ENCODE results near the gene LRIG2. TPM values are rescaled to one million over a fixed set of nuclear protein-coding genes. Genes with fewer than 3 reads are reported as not detected.

The LRIG2 gene
- total RNA-seq, 1 experiment from 2014 or later: 14.8 TPM

- no TSS peak for BruUV-seq (replicated peaks)
- CTCF ChIA-PET: no interaction called here
- no peak overlapping the region for H3K27ac ChIP-seq (ENCODE audit: low read depth, low read length, poor library complexity, severe bottlenecking)
- H3K4me3 ChIP-seq (ENCODE audit: low read depth, low read length, poor library complexity, severe bottlenecking): no peak overlapping the region
- no peaks in the 10 kb centered on the region for H3K27me3 ChIP-seq (replicated peaks; ENCODE audit: insufficient read depth, low read depth, low read length, poor library complexity)
- POLR2A ChIA-PET (ENCODE audit: low non-redundant PET): no interaction called here
- TF ChIP-seq EZH2 (IDR thresholded peaks at IDR 0.05; ENCODE audit: borderline replicate concordance, low read depth, low read length, poor library complexity, severe bottlenecking): no peak
- TF ChIP-seq CTCF (conservative IDR thresholded peaks at IDR 0.05; ENCODE audit: low read depth, low read length): no peak
- H3K36me3 ChIP-seq (ENCODE audit: insufficient read depth, low read length, poor library complexity, severe bottlenecking): no peaks in the 10 kb centered on the region
- H3K9me3 ChIP-seq (ENCODE audit: low read depth, low read length, poor library complexity, severe bottlenecking): no peaks in the 10 kb centered on the region
- H3K4me1 ChIP-seq (ENCODE audit: insufficient read depth, low read length, poor library complexity, severe bottlenecking): peaks cover 26% of the 10 kb centered on the region
- intact Hi-C loops (cut with micrococcal nuclease; ENCODE audit: unreplicated experiment): no loop called here
- no peak for DNase-seq (ENCODE audit: low spot score)
Observed at GRCh38 chr1:113138778-113139177, 65.8 kb downstream of the LRIG2 start.

GRCh38 chr1:113140176-113140575, 67.2 kb downstream of the LRIG2 start:
- ChIA-PET CTCF (interaction anchor here (1.1 to 2.1 kb wide), 2 partner anchors 38 to 313 kb away, joined by 3 to 6 read pairs; no protein-coding TSS in a partner anchor), POLR2A (ENCODE audit: low non-redundant PET) (no interaction called here)
- Histone ChIP-seq H3K4me1 (ENCODE audit: insufficient read depth, low read length, poor library complexity, severe bottlenecking) (peaks cover 26% of the 10 kb centered on the region), H3K36me3 (ENCODE audit: insufficient read depth, low read length, poor library complexity, severe bottlenecking) (no peaks in the 10 kb centered on the region), H3K9me3 (ENCODE audit: low read depth, low read length, poor library complexity, severe bottlenecking) (no peaks in the 10 kb centered on the region), H3K4me3 (ENCODE audit: low read depth, low read length, poor library complexity, severe bottlenecking) (no peak overlapping the region), H3K27me3 (replicated peaks; ENCODE audit: insufficient read depth, low read depth, low read length, poor library complexity) (no peaks in the 10 kb centered on the region), H3K27ac (ENCODE audit: low read depth, low read length, poor library complexity, severe bottlenecking) (no peak overlapping the region)
- DNase-seq (ENCODE audit: low spot score): no peak
- intact Hi-C loops (cut with micrococcal nuclease; ENCODE audit: unreplicated experiment): loop anchor here (1.0 to 2.0 kb wide), 2 partner anchors 313 to 538 kb away; no protein-coding TSS in a partner anchor
- TF ChIP-seq CTCF (conservative IDR thresholded peaks at IDR 0.05; ENCODE audit: low read depth, low read length): no peak
- TF ChIP-seq EZH2 (IDR thresholded peaks at IDR 0.05; ENCODE audit: borderline replicate concordance, low read depth, low read length, poor library complexity, severe bottlenecking): no peak
- BruUV-seq (replicated peaks): no TSS peak

GRCh38 chr1:113140588-113141446, 67.8 kb downstream of the LRIG2 start:
- ChIA-PET CTCF (interaction anchor here (1.1 to 2.1 kb wide), 2 partner anchors 37 to 312 kb away, joined by 3 to 6 read pairs; no protein-coding TSS in a partner anchor), POLR2A (ENCODE audit: low non-redundant PET) (interaction anchor here (0.5 kb wide), 1 partner anchor 788 kb away, joined by 3 read pairs; the partner anchor contains the start of gene HIPK1)
- H3K4me1 ChIP-seq (ENCODE audit: insufficient read depth, low read length, poor library complexity, severe bottlenecking): peaks cover 26% of the 10 kb centered on the region
- no TSS peak for BruUV-seq (replicated peaks)
- no peaks in the 10 kb centered on the region for H3K9me3 ChIP-seq (ENCODE audit: low read depth, low read length, poor library complexity, severe bottlenecking)
- TF ChIP-seq CTCF (conservative IDR thresholded peaks at IDR 0.05; ENCODE audit: low read depth, low read length) (peak; percentile 94), EZH2 (IDR thresholded peaks at IDR 0.05; ENCODE audit: borderline replicate concordance, low read depth, low read length, poor library complexity, severe bottlenecking) (no peak)
- peak overlapping the region; percentile 19 for H3K27ac ChIP-seq (ENCODE audit: low read depth, low read length, poor library complexity, severe bottlenecking)
- no peak overlapping the region for H3K4me3 ChIP-seq (ENCODE audit: low read depth, low read length, poor library complexity, severe bottlenecking)
- DNase-seq (ENCODE audit: low spot score): peak; percentile 79
- H3K27me3 ChIP-seq (replicated peaks; ENCODE audit: insufficient read depth, low read depth, low read length, poor library complexity): no peaks in the 10 kb centered on the region
- H3K36me3 ChIP-seq (ENCODE audit: insufficient read depth, low read length, poor library complexity, severe bottlenecking): no peaks in the 10 kb centered on the region
- intact Hi-C loops (cut with micrococcal nuclease; ENCODE audit: unreplicated experiment): loop anchor here (1.0 to 2.0 kb wide), 2 partner anchors 312 to 537 kb away; no protein-coding TSS in a partner anchor

All from A673 (cell line).